HEK293T (cell line): Measurements from ENCODE around the gene DSTYK.

Source experiments
- FOXA1 ChIP-seq: fragments of 450-650 bp; IDR thresholded peaks from 2 replicates; pipeline ENCODE4 v1.6.1; 2016; ENCODE audit warnings: mild to moderate bottlenecking
- L3MBTL2 ChIP-seq: fragments of 450-650 bp; conservative IDR thresholded peaks from 2 replicates; pipeline ENCODE4 v1.6.1; 2016; ENCODE audit warnings: mild to moderate bottlenecking
- SP1 ChIP-seq: fragments of 450-650 bp; IDR thresholded peaks from 2 replicates; pipeline ENCODE4 v1.6.1; 2017

DNA sequence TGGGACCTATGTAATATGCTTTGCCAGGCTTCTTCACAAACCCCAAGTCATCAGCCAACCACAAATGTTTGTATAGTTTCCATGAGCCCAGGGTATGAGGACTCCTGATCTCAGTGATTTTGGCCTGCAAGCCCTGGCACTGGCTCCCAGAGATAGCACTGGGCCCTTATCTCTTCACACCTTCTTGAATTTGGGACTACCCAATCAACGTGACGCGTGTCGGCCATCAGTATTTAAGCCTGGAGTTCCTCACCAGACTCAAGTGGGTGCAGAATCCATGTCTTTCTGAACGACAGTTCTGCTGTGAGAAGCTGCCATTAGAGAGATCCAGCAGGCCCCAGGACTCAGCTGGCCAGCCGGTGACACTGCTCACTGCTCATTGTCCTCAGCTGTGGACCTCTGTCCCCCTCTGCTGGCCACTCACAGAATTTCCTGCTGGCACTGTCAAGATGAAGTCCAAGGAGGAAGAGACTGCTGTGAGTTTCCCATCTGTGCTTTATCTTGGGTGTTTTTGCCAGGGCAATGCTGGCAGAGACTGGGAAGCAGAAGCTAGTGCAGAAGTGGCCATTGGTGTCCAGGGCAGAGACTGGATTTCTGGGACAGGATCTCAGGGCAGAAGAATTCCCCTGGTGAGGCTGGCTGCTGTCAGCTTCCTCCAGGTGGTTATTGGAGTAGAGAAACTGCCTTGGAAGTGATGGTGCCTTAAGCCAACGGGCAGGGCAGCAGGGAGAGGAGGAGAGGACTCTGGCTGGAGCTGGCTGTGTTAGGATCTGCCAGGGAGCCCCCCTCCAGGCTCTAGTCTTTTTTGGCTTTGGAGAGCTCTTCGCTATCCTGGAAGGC is 44.7 kb upstream of the DSTYK start:
- TF ChIP-seq L3MBTL2, result no peak
- TF ChIP-seq FOXA1, result no peak
- no peak for TF ChIP-seq SP1
